ENCODE measurements around the gene TASL.

DNA sequence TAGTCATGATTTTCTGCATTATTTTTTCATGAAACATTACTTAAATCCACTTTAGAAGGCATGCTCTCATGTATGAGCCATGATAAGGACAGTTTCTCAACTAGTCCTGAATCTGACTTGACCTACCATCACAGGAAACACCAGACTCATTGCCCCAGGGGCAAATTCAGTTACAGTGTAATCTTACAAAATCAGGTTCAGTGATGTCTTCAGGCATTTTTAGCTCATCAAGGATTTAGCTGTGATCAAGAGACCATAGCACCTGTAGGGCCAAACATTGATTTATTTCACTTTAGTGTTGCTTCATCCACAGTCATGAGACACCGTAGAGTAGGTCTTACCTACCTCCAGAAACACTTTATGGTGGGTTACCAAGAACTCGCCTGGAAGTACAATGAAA lies 3.1 kb upstream of the TASL start:
- TF ChIP-seq FOXA1 (IDR thresholded peaks at IDR 0.05) (no peak), SP1 (IDR thresholded peaks at IDR 0.05) (no peak), SUZ12 (IDR thresholded peaks at IDR 0.05) (no peak), L3MBTL2 (conservative IDR thresholded peaks at IDR 0.05) (no peak), CTBP1 (IDR thresholded peaks at IDR 0.05; ENCODE audit: borderline replicate concordance) (no peak), LEF1 (IDR thresholded peaks at IDR 0.05; ENCODE audit: borderline replicate concordance) (no peak), TARDBP (IDR thresholded peaks at IDR 0.05) (no peak)
